ENCODE measurements around the gene LINC01488. TPM values are rescaled to one million over a fixed set of nuclear protein-coding genes. Genes with fewer than 3 reads are reported as not detected.

LINC01488 gene
- total and polyA plus RNA-seq, 9 of the 15 experiments (the other 6 are each of a cell fraction or from before 2014, with no cell fraction given): not detected

DNA sequence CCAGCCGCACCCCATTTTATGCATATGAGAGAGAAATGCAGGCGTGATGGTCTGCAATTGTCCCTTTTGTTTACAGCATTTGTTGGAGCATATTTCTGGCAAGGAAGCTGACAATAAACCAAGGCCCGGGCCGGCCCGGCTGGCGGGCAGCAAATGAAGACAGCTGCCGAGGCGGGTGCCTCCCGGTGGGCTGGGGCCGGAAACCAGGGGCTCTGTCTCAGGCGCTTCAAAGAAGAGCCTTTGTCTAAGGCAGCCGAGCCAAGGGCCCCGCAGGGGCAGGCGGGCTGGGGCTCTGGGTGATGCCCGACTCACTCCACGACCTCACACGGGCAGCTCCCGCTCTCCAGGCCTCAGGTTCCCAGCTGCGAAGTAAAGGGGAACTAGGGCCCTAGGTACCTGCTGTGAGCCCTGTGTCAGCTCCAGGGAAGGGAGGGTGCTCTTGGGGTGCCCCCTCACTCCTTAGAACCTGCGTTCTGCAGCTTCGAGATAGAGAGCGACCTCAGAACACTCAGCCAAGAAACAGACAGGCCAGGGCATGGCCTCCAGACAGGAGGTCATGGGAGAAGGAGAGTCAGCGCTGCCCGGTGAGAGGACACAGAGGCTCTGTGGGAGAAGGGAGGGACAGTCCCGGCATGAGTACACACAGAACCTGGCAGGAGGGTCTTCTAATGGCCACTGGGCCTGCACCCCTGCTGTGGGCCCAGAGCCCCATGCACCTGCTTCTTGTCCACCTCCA is 2.4 kb downstream of the LINC01488 start:
- intact Hi-C loops (cut with micrococcal nuclease) (no loop called here), in situ Hi-C loops (cut with MboI) (no loop called here)
- Histone ChIP-seq H3K36me3 (ENCODE audit: control insufficient read depth, insufficient read depth, low read length) (no peaks in the 10 kb centered on the region), H3K9ac (ENCODE audit: insufficient read depth in 1 of 2, low read depth in 2 of 2, low read length in 2 of 2) (peak overlapping the region in 1 of 2 experiments; percentile 17; a peak in 1 of 4 replicates), H3K79me2 (ENCODE audit: control insufficient read depth, insufficient read depth, low read length) (no peaks in the 10 kb centered on the region), H3K27ac (ENCODE audit: extremely low read depth, low read depth, low read length) (no peak overlapping the region), H3K27me3 (ENCODE audit: control insufficient read depth in 2 of 2, insufficient read depth in 2 of 2, low read length in 2 of 2) (peaks cover 4 to 77% of the 10 kb centered on the region in 2 experiments), H3K9me1 (ENCODE audit: control insufficient read depth, insufficient read depth, low read length) (no peaks in the 10 kb centered on the region), H3K4me1 (replicated peaks in 1 of 2; ENCODE audit: control insufficient read depth in 2 of 2, insufficient read depth in 2 of 2, low read length in 2 of 2) (peaks cover 0 to 43% of the 10 kb centered on the region in 2 experiments; a peak in 2 of 5 replicates), H3K4me2 (ENCODE audit: insufficient read depth, low read length) (no peak overlapping the region), H2AFZ (ENCODE audit: low read depth, low read length) (no peak overlapping the region), H3K9me3 (replicated peaks; ENCODE audit: control insufficient read depth, insufficient read depth, low read depth, low read length) (no peaks in the 10 kb centered on the region), H3K4me3 (no peak overlapping the region), H4K20me1 (replicated peaks; ENCODE audit: control insufficient read depth, insufficient read depth, low read length) (no peaks in the 10 kb centered on the region)
- TF ChIP-seq, protein P1, sequence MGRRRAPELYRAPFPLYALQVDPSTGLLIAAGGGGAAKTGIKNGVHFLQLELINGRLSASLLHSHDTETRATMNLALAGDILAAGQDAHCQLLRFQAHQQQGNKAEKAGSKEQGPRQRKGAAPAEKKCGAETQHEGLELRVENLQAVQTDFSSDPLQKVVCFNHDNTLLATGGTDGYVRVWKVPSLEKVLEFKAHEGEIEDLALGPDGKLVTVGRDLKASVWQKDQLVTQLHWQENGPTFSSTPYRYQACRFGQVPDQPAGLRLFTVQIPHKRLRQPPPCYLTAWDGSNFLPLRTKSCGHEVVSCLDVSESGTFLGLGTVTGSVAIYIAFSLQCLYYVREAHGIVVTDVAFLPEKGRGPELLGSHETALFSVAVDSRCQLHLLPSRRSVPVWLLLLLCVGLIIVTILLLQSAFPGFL (CRISPR knock-in tag; IDR thresholded peaks at IDR 0.05): no peak
- TF ChIP-seq NR1H2 (CRISPR knock-in tag; IDR thresholded peaks at IDR 0.05) (no peak), CBX8 (IDR thresholded peaks at IDR 0.05; ENCODE audit: borderline replicate concordance, extremely low read depth, low read depth, low read length, poor library complexity, severe bottlenecking) (no peak), PHF8 (IDR thresholded peaks at IDR 0.05; ENCODE audit: borderline replicate concordance, low read length) (no peak), FOXJ3 (CRISPR knock-in tag; IDR thresholded peaks at IDR 0.05) (no peak), RBM14 (IDR thresholded peaks at IDR 0.05; ENCODE audit: borderline replicate concordance, insufficient read depth, low read depth, low read length) (no peak), KDM2B (CRISPR knock-in tag; IDR thresholded peaks at IDR 0.05) (no peak)
- WGBS (ENCODE audit: insufficient coverage, low coverage, missing lambda C conversion rate): 12% methylated on average over 23 of the region's 25 CpGs
- FAIRE-seq: no peak
- no peak for DNase-seq (ENCODE audit: extremely low read depth in 1 of 4, low spot score in 3 of 4)
- no peak for ATAC-seq
- CTCF ChIA-PET (ENCODE audit: low intra/inter-chr PET ratio): no interaction called here
- POLR2A ChIA-PET: no interaction called here
- BruUV-seq (replicated peaks): no TSS peak

Data from K562 (cell line).